K562 (cell line): Measurements from ENCODE around the gene GEMIN5. TPM values are rescaled to one million over a fixed set of nuclear protein-coding genes. Genes with fewer than 3 reads are reported as not detected.

ENCODE experiments used
- ATAC-seq: fragments of 200-7000 bp; cut with Tn5 transposase; 3 replicates; pipeline ENCODE4 v1.9.1; 2020; ENCODE audit warnings: moderate library complexity
- BruUV-seq: library from RNA; stranded (reverse); fragments of 400-500 nt; replicated peaks from 2 replicates; lab custom pipeline; 2021; lab: Mats Ljungman, UMichigan
- CTCF ChIA-PET: fragments of 300-600 bp; formaldehyde crosslinking; extraction: SDS; loops from one replicate; lab custom pipeline; 2021; ENCODE audit warnings: low intra/inter-chr PET ratio; lab: Yijun Ruan, JAX
- POLR2A ChIA-PET: fragments of 300-600, 350-650 bp; sonication (Branson Sonifier 250); formaldehyde crosslinking; extraction: SDS; loops from one replicate; lab custom pipeline; 2021; ENCODE audit warnings: antibody characterized with exemption, inconsistent platforms; lab: Yijun Ruan, JAX
- DNase-seq, 4 experiments: peaks; one replicate each; pipeline versions ENCODE4 v3.0.0 to v3.0.0-alpha.2; 2011 to 2018; ENCODE audit warnings: low spot score in 3 of 4, mixed read lengths in 3 of 4; ENCODE audit errors: extremely low read depth in 1 of 4
- FAIRE-seq: peaks from 2 replicates; lab custom pipeline; 2011; peaks lifted over from hg19 to GRCh38; lab: Jason Lieb, UNC
- H2AFZ ChIP-seq: 2 replicates; pipeline ENCODE4 v1.6.0; 2011; ENCODE audit warnings: low read depth, low read length, control low read depth, inconsistent platforms
- H3K27ac ChIP-seq: fragments of 200-600 bp; 3 replicates; pipeline ENCODE4 v1.8.0; 2011; ENCODE audit warnings: low read depth, mild to moderate bottlenecking, control low read depth, inconsistent platforms, low read length, moderate library complexity, mixed read lengths; ENCODE audit errors: extremely low read depth
- H3K27me3 ChIP-seq, 2 experiments: fragments of 300-600 bp in 1 of 2; 2 replicates in 1 of 2; 3 replicates in 1 of 2; pipeline versions ENCODE4 v1.6.0 to v1.8.0; 2011; ENCODE audit warnings: inconsistent platforms in 2 of 2, low read length in 2 of 2, mild to moderate bottlenecking in 1 of 2, mixed read lengths in 1 of 2, moderate library complexity in 1 of 2; ENCODE audit not compliant: control insufficient read depth in 2 of 2, insufficient read depth in 2 of 2
- H3K36me3 ChIP-seq: fragments of 300-600 bp; 3 replicates; pipeline ENCODE4 v1.8.0; 2011; ENCODE audit warnings: mild to moderate bottlenecking, low read length, inconsistent platforms; ENCODE audit not compliant: control insufficient read depth, insufficient read depth
- H3K4me1 ChIP-seq, 2 experiments: fragments of 200-600 bp in 1 of 2; replicated peaks in 1 of 2; 2 replicates in 1 of 2; 3 replicates in 1 of 2; pipeline versions ENCODE4 v1.5.1 to v1.8.0; 2011; ENCODE audit warnings: inconsistent platforms in 2 of 2, low read length in 2 of 2, mild to moderate bottlenecking in 1 of 2, mixed read lengths in 1 of 2, moderate library complexity in 1 of 2; ENCODE audit not compliant: control insufficient read depth in 2 of 2, insufficient read depth in 2 of 2
- H3K4me2 ChIP-seq: 2 replicates; pipeline ENCODE4 v1.6.1; 2011; ENCODE audit warnings: low read length, control low read depth, inconsistent platforms, mixed read lengths; ENCODE audit not compliant: insufficient read depth
- H3K4me3 ChIP-seq: fragments of 200-600 bp; sonication (generic), shearing (Covaris generic); 2 replicates; pipeline ENCODE4 v1.5.1; 2016; ENCODE audit warnings: control low read depth, inconsistent platforms
- H3K79me2 ChIP-seq: fragments of 200-600 bp; 3 replicates; pipeline ENCODE4 v1.8.0; 2011; ENCODE audit warnings: low read length, inconsistent platforms; ENCODE audit not compliant: control insufficient read depth, insufficient read depth
- H3K9ac ChIP-seq, 2 experiments: 2 replicates each; pipeline versions ENCODE4 v1.6.0 to v1.6.1; 2011; ENCODE audit warnings: low read depth in 2 of 2, low read length in 2 of 2, control low read depth in 1 of 2, inconsistent platforms in 1 of 2, mild to moderate bottlenecking in 1 of 2, mixed read lengths in 1 of 2; ENCODE audit not compliant: insufficient read depth in 1 of 2
- H3K9me1 ChIP-seq: one replicate; pipeline ENCODE4 v1.6.0; 2011; ENCODE audit warnings: inconsistent platforms, mild to moderate bottlenecking, low read length, moderate library complexity; ENCODE audit not compliant: control insufficient read depth, insufficient read depth
- H3K9me3 ChIP-seq: replicated peaks from 2 replicates; pipeline ENCODE4 v1.5.1; 2011; ENCODE audit warnings: low read depth, low read length, inconsistent platforms; ENCODE audit not compliant: control insufficient read depth, insufficient read depth
- H4K20me1 ChIP-seq: replicated peaks from 2 replicates; pipeline ENCODE4 v1.6.1; 2011; ENCODE audit warnings: low read length, inconsistent platforms, mixed read lengths; ENCODE audit not compliant: control insufficient read depth, insufficient read depth
- CEBPZ ChIP-seq: fragments of 150-350 bp; IDR thresholded peaks from 2 replicates; pipeline ENCODE4 v1.6.1; 2014; ENCODE audit warnings: low read depth, mild to moderate bottlenecking, low read length, borderline replicate concordance
- CHD4 ChIP-seq: fragments of 200-600 bp; sonication (generic); IDR thresholded peaks from 3 replicates; pipeline ENCODE4 v1.6.1; 2012; ENCODE audit warnings: low read depth, mild to moderate bottlenecking, mixed read lengths, low read length, inconsistent platforms; ENCODE audit not compliant: insufficient read depth, insufficient replicate concordance, poor library complexity, severe bottlenecking
- FUS ChIP-seq: fragments of 200-400 bp; formaldehyde crosslinking; optimal IDR thresholded peaks from 2 replicates; pipeline ENCODE3; 2017; ENCODE audit warnings: low read depth, low read length
- KLF16 ChIP-seq: IDR thresholded peaks from 2 replicates; pipeline ENCODE4 v1.6.1; 2016; ENCODE audit warnings: antibody characterized with exemption
- LEF1 ChIP-seq: fragments of 450-650 bp; IDR thresholded peaks from 2 replicates; pipeline ENCODE4 v1.6.1; 2016; ENCODE audit warnings: mild to moderate bottlenecking
- MTF1 ChIP-seq: fragments of 250-450 bp; sonication (Bioruptor Pico); IDR thresholded peaks from 2 replicates; pipeline ENCODE4 v1.9.0; 2021; ENCODE audit warnings: moderate library complexity, mild to moderate bottlenecking, inconsistent platforms, borderline replicate concordance
- POLR3G ChIP-seq: IDR thresholded peaks from 2 replicates; pipeline ENCODE4 v1.6.1; 2011; ENCODE audit not compliant: insufficient read length, insufficient replicate concordance; ENCODE audit errors: extremely low read depth
- RBBP5 ChIP-seq: fragments of 200-600 bp; sonication (generic); IDR thresholded peaks from 2 replicates; pipeline ENCODE4 v1.6.1; 2012; ENCODE audit warnings: borderline replicate concordance, mild to moderate bottlenecking, low read length, control low read depth, inconsistent platforms; ENCODE audit not compliant: insufficient read depth, poor library complexity, severe bottlenecking
- SP1 ChIP-seq: sonication (generic); formaldehyde crosslinking; IDR thresholded peaks from 2 replicates; pipeline ENCODE4 v1.8.1; 2022; ENCODE audit warnings: mild to moderate bottlenecking, missing genetic modification reagents
- TAF15 ChIP-seq: fragments of 200-400 bp; formaldehyde crosslinking; IDR thresholded peaks from 2 replicates; pipeline ENCODE4 v1.6.1; 2017; ENCODE audit warnings: mild to moderate bottlenecking, low read depth, low read length, moderate library complexity
- ZNF395 ChIP-seq: fragments of 200-800 bp; sonication (Bioruptor generic); IDR thresholded peaks from 2 replicates; pipeline ENCODE4 v1.6.1; 2017; ENCODE audit warnings: missing genetic modification characterization, missing compliant biosample characterization
- ZNF436 ChIP-seq: fragments of 250-450, 450-650 bp; sonication (Bioruptor Pico); formaldehyde crosslinking; IDR thresholded peaks from 2 replicates; pipeline ENCODE4 v1.7.0; 2020; ENCODE audit warnings: mild to moderate bottlenecking
- ZNF449 ChIP-seq: fragments of 250-450 bp; sonication (Bioruptor Pico); IDR thresholded peaks from 2 replicates; pipeline ENCODE4 v1.8.0; 2022; ENCODE audit warnings: moderate library complexity, mild to moderate bottlenecking, inconsistent platforms
- ZZZ3 ChIP-seq: fragments of 450-650 bp; IDR thresholded peaks from 2 replicates; pipeline ENCODE4 v1.6.1; 2016; ENCODE audit warnings: antibody characterized with exemption, mild to moderate bottlenecking, moderate library complexity
- WGBS: fragments of 100-300 bp; shearing (Covaris generic); methylation state at CpG from one replicate; pipeline ENCODE4 v1.1.6; 2016; ENCODE audit warnings: low coverage, mixed read lengths; ENCODE audit not compliant: insufficient coverage; ENCODE audit errors: missing lambda C conversion rate; 5-methylcytosine and 5-hydroxymethylcytosine counted together
- in situ Hi-C: fragments of 300-500 bp; cut with MboI; formaldehyde crosslinking; loops from 4 replicates; pipeline ENCODE4 v1.15.0; 2018; ENCODE audit warnings: inconsistent platforms, mixed read lengths
- intact Hi-C: fragments of 100-400 bp; cut with micrococcal nuclease; formaldehyde crosslinking; loops from 2 replicates; pipeline ENCODE4 v1.14.2; 2022
- polyA plus RNA-seq, 8 experiments: library from polyadenylated mRNA; depleted of rRNA in 4 of 8; stranded (reverse) in 5 of 8; unstranded in 3 of 8; fragments of >200 nt; fragmentation: Nextera tagmentation in 2 of 8; fragmentation: Illumina TruSeq in 1 of 8; extraction: Ambion mirVana in 2 of 8; extraction: Trizol in 1 of 8; gene quantifications; 2 replicates each; pipeline versions ENCODE4 v1.2.1 to v1.2.3, GENCODE V29; 2011 to 2014; ENCODE audit warnings: inconsistent platforms in 1 of 8, missing spikeins in 1 of 8
- total RNA-seq, 7 experiments: library from RNA; depleted of rRNA in 6 of 7; stranded (reverse); fragments of >200 nt in 6 of 7; fragmentation: Illumina TruSeq in 2 of 7; extraction: Trizol in 2 of 7; gene quantifications; 2 replicates each; pipeline versions ENCODE4 v1.2.1 to v1.2.3, GENCODE V29; 2011 to 2021; ENCODE audit warnings: low replicate concordance in 1 of 7
- TF ChIP-seq, protein P1 (sequence below): fragments of 450-650 bp; IDR thresholded peaks from 2 replicates; pipeline ENCODE4 v1.6.1; 2016; ENCODE audit warnings: borderline replicate concordance

Gene GEMIN5
- total and polyA plus RNA-seq, 9 of the 15 experiments (the other 6 are each of a cell fraction or from before 2014, with no cell fraction given): 10.3 to 48.2 (median 34.7) TPM

DNA sequence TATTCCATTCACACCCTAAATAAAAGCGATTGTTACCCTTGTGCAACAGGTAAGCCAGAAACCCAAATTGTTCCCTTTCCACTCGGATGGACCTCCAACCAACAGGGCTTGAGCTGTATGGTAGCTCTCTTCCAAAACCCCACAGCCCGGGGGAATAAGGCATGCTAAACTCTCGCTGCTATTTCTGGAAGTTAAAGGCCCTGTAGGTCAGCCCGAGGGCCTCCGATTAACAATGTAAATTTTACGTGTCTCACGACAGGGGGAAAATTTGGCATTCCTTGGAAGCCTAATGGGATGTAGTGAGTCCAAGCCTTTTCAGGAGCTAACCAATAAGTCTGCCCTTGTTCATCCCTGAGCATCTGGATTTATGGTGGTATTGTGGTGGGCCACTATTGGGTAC is 53.6 kb downstream of the GEMIN5 start:
- Histone ChIP-seq H3K9ac (no peak overlapping the region), H3K27ac (no peak overlapping the region), H3K36me3 (peaks cover 44% of the 10 kb centered on the region), H3K9me3 (peaks cover 11% of the 10 kb centered on the region), H2AFZ (no peak overlapping the region), H4K20me1 (no peaks in the 10 kb centered on the region), H3K4me3 (no peak overlapping the region), H3K9me1 (no peaks in the 10 kb centered on the region), H3K4me1 (no peaks in the 10 kb centered on the region), H3K4me2 (no peak overlapping the region), H3K27me3 (no peaks in the 10 kb centered on the region), H3K79me2 (no peaks in the 10 kb centered on the region)
- DNase-seq (no peak), ATAC-seq (no peak), FAIRE-seq (no peak)
- intact Hi-C loops: no loop called here
- WGBS: 92% methylated on average over 8 of the region's 8 CpGs
- in situ Hi-C loops: no loop called here
- CTCF ChIA-PET: no interaction called here
- no TSS peak for BruUV-seq
- POLR2A ChIA-PET: no interaction called here
- TF ChIP-seq ZNF449 (CRISPR knock-in tag) (no peak), POLR3G (no peak), FUS (no peak), ZNF395 (CRISPR knock-in tag) (no peak), CHD4 (no peak), RBBP5 (no peak), ZZZ3 (no peak), CEBPZ (no peak), TAF15 (no peak), MTF1 (CRISPR knock-in tag) (no peak), SP1 (CRISPR knock-in tag) (no peak), ZNF436 (CRISPR knock-in tag) (no peak), KLF16 (no peak), LEF1 (no peak)
- TF ChIP-seq, protein P1, sequence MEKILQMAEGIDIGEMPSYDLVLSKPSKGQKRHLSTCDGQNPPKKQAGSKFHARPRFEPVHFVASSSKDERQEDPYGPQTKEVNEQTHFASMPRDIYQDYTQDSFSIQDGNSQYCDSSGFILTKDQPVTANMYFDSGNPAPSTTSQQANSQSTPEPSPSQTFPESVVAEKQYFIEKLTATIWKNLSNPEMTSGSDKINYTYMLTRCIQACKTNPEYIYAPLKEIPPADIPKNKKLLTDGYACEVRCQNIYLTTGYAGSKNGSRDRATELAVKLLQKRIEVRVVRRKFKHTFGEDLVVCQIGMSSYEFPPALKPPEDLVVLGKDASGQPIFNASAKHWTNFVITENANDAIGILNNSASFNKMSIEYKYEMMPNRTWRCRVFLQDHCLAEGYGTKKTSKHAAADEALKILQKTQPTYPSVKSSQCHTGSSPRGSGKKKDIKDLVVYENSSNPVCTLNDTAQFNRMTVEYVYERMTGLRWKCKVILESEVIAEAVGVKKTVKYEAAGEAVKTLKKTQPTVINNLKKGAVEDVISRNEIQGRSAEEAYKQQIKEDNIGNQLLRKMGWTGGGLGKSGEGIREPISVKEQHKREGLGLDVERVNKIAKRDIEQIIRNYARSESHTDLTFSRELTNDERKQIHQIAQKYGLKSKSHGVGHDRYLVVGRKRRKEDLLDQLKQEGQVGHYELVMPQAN: no peak
